ENCODE results near the gene ARFRP1. TPM values are rescaled to one million over a fixed set of nuclear protein-coding genes. Genes with fewer than 3 reads are reported as not detected.

Gene ARFRP1
- total RNA-seq, 6 experiments from 2014 or later, result 16.0 to 22.2 (median 20.2) TPM

DNA sequence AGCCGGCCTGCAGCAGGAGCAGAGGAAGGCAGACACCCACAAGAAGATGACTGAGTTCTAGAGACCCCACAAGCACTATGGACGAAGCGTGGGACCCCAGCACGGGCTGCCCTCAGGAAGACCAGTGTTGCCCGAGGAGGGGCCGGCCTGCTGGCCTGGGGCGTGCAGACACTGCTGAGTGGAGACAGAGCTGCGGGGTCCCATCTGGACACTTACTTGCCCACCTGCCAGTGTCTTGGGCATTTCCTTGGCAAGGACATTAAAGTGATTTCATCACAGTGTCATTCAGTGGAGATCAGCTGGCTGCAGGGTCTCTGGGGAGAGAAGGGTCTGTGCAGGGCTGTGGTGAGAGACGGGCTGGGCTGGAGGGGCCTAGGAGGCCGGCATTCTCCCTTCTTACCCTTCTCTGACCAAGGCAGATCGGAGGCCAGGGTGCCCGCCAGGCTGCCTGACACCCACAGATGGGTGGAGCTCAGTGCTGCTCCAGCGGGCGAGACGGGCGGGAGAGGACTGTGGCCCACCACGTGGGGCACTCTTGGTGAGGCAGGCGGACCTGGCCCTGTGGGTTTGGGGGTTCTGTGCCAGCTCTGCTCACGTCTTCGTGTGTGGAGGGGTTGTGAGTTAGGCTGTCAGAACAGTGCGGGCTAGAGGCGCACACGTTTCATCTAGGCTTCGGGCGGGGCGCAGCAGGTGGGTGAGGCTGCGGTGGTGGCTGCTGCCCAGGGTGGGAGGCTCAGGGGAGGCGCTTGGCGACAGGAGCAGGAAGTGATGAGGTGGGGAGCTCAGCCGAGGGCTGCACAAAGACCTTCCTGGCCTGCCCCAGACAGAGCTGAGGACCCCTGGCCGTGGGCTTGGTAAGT is 28.3 kb upstream of the ARFRP1 start, which contains the start of gene LIME1:
LIME1 (plus strand) TSS at position 806 of the 860 bp plus-strand sequence. CDS start 886 bp downstream, outside the sequence.
- ATAC-seq (peak; percentile 1 to 22 (median 10)), DNase-seq (peak; percentile 79 to 94 (median 93))
- no peaks in the 10 kb centered on the region for H3K9me3 ChIP-seq
- TF ChIP-seq POLR2A (IDR thresholded peaks at IDR 0.05), result no peak
- TF ChIP-seq, protein P1, sequence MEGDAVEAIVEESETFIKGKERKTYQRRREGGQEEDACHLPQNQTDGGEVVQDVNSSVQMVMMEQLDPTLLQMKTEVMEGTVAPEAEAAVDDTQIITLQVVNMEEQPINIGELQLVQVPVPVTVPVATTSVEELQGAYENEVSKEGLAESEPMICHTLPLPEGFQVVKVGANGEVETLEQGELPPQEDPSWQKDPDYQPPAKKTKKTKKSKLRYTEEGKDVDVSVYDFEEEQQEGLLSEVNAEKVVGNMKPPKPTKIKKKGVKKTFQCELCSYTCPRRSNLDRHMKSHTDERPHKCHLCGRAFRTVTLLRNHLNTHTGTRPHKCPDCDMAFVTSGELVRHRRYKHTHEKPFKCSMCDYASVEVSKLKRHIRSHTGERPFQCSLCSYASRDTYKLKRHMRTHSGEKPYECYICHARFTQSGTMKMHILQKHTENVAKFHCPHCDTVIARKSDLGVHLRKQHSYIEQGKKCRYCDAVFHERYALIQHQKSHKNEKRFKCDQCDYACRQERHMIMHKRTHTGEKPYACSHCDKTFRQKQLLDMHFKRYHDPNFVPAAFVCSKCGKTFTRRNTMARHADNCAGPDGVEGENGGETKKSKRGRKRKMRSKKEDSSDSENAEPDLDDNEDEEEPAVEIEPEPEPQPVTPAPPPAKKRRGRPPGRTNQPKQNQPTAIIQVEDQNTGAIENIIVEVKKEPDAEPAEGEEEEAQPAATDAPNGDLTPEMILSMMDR (IDR thresholded peaks at IDR 0.05), result no peak
- 27% methylated on average over 19 of the region's 31 CpGs for WGBS (ENCODE audit: insufficient coverage, low coverage, low lambda C conversion rate, missing lambda C conversion rate)
- peaks cover 0 to 3% (median 0%) of the 10 kb centered on the region in 4 donors for H3K36me3 ChIP-seq
- no peaks in the 10 kb centered on the region for H3K27me3 ChIP-seq
- intact Hi-C loops (cut with DNase I), result no loop called here
- H3K4me3 ChIP-seq, result peak within 1 kb of the TSS; percentile 65 to 92 (median 75)
- peaks cover 0 to 13% (median 5%) of the 10 kb centered on the region in 4 donors for H3K4me1 ChIP-seq
- peak within 1 kb of the TSS in 2 of 3 donors; percentile 50 to 91 for H3K27ac ChIP-seq

DNA sequence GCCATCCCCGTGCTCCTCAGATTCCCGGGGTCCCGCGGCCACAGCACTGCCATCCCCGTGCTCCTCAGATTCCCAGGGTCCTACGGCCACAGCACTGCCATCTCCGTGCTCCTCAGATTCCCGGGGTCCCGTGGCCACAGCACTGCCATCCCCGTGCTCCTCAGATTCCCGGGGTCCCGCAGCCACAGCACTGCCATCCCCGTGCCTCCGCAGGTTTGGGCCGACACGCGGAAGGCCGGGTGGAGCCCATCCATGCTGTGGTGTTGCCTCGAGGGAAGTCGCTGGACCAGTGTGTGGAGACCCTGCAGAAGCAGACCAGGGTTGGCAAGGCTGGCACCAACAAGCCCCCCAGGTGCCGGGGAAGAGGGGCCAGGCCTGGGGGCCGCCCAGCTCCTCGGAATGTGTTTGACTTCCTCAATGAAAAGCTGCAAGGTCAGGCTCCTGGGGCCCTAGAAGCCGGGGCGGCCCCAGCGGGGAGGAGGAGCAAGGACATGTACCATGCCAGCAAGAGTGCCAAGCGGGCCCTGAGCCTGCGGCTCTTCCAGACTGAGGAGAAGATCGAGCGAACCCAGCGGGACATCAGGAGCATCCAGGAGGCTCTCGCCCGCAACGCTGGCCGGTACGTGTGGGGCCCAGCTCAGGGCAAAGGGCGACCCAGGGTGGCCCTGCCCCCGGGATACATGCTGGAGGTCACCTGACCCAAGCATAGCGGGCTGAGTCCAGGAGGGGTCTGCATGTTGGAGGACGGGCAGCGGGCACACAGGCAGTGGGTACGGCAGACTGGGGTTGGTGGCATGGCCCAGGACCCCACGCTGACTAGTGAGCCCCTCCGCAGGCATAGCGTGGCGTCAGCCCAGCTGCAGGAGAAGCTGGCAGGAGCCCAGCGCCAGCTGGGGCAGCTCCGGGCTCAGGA is 27.4 kb upstream of the ARFRP1 start:
- WGBS (ENCODE audit: insufficient coverage, low coverage, low lambda C conversion rate, missing lambda C conversion rate), result 41% methylated on average over 11 of the region's 48 CpGs

DNA sequence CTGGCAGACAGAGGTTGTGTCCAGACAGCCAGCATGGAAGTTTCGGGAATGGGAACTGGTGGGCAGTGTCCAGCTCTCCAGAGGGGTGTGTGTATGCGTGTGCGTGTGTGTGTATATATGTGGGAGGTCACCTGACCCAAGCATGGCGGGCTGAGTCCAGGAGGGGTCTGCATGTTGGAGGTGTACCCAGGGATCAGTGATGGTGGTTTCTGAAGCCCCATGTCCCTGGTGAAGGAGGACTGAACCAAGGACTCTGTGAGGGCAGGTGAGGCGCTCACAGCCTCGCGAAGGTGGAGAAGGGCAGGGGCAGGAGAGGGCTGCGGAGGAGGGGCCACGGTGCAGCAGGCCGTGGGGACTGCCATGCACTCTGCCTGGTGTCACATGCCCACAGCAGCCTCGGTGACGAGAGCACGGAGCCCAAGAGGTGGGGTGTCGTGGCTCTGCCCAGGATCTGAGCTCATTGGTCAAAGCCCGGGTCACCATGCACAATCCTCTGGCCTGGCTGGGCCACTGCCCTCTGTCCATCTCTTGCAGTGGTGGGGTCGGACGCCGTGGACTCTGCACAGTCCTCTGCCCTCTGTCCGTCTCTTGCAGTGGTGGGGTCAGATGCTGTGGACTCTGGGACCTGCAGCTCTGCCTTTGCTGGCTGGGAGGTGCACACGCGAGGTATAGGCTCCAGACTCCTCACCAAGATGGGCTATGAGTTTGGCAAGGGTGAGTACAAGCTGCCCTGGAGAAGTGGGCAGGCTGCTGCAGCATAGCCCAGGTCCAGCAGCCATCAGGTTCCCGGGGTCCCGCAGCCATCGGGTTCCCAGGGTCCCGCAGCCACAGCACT is 26.6 kb upstream of the ARFRP1 start:
- intact Hi-C loops (cut with DNase I), result no loop called here
- Histone ChIP-seq H3K36me3 (peaks cover 0 to 3% (median 0%) of the 10 kb centered on the region in 4 donors), H3K4me1 (peaks cover 0 to 15% (median 5%) of the 10 kb centered on the region in 4 donors), H3K27ac (peak overlapping the region in 2 of 3 donors; percentile 32 to 91), H3K4me3 (peak overlapping the region; percentile 65 to 92 (median 75)), H3K9me3 (no peaks in the 10 kb centered on the region), H3K27me3 (no peaks in the 10 kb centered on the region)
- DNase-seq, result peak; percentile 76 to 97 (median 97)
- TF ChIP-seq POLR2A (IDR thresholded peaks at IDR 0.05), result no peak
- TF ChIP-seq, protein P1 (IDR thresholded peaks at IDR 0.05), result no peak
- WGBS (ENCODE audit: insufficient coverage, low coverage, low lambda C conversion rate, missing lambda C conversion rate), result 63% methylated on average over 4 of the region's 25 CpGs
- peak; percentile 36 to 67 (median 52) for ATAC-seq

More for the DNA sequence above, 27.4 kb upstream of the ARFRP1 start:
- Histone ChIP-seq H3K9me3 (no peaks in the 10 kb centered on the region), H3K4me1 (peaks cover 0 to 13% (median 4%) of the 10 kb centered on the region in 4 donors), H3K4me3 (peak overlapping the region; percentile 65 to 92 (median 75)), H3K36me3 (peaks cover 0 to 3% (median 0%) of the 10 kb centered on the region in 4 donors), H3K27me3 (no peaks in the 10 kb centered on the region), H3K27ac (peak overlapping the region in 2 of 3 donors; percentile 50 to 91)
- intact Hi-C loops (cut with DNase I), result no loop called here
- DNase-seq, result peak; percentile 70 to 87 (median 86)
- ATAC-seq, result peak; percentile 22 to 48 (median 36)
- TF ChIP-seq POLR2A (IDR thresholded peaks at IDR 0.05), result no peak
- TF ChIP-seq, protein P1 (IDR thresholded peaks at IDR 0.05), result no peak

All from right lobe of liver (tissue), 6 donors.